GM12875 (cell line): ENCODE data around the gene STX10.
A peak's percentile ranks its signal among the peaks of the same experiment; 100 is the strongest.

Experiments used
- H3K4me3 ChIP-seq: one replicate; pipeline ENCODE4 v1.5.1; 2011; ENCODE audit warnings: low read depth, low read length, control low read depth
- CTCF ChIP-seq: IDR thresholded peaks from 2 replicates; pipeline ENCODE4 v1.5.1; 2011; ENCODE audit warnings: low read depth, mild to moderate bottlenecking, control low read depth, inconsistent platforms, low read length, moderate library complexity, borderline replicate concordance; ENCODE audit not compliant: insufficient read depth

STX10 gene

GRCh38 chr19:13117772-13118423 is 32.3 kb downstream of the STX10 start, which contains the start of gene NACC1:
Gene NACC1 (plus strand): TSS chr19:13118264. CDS start chr19:13135208, 16,944 bp downstream.
- peak within 1 kb of the TSS; percentile 95 for H3K4me3 ChIP-seq
- TF ChIP-seq CTCF: no peak

- peak overlapping the region; percentile 85 for H3K4me3 ChIP-seq
- no peak for TF ChIP-seq CTCF
Observed at GRCh38 chr19:13117176-13117771, 32.9 kb downstream of the STX10 start.

- TF ChIP-seq CTCF: no peak
- H3K4me3 ChIP-seq: peak within 1 kb of the TSS; percentile 85
Observed at GRCh38 chr19:13116282-13117175, 33.6 kb downstream of the STX10 start, which contains the start of gene TRMT1. Gene TRMT1 (minus strand): TSS chr19:13116740. CDS start chr19:13116399, 341 bp downstream.

- no peak for TF ChIP-seq CTCF
- peak overlapping the region; percentile 85 for H3K4me3 ChIP-seq
Observed at GRCh38 chr19:13115936-13116281, 34.3 kb downstream of the STX10 start.

GRCh38 chr19:13112555-13112954 is 37.6 kb downstream of the STX10 start:
- no peak for TF ChIP-seq CTCF
- no peak overlapping the region for H3K4me3 ChIP-seq

GRCh38 chr19:13110099-13110610 is 40.0 kb downstream of the STX10 start:
- no peak for TF ChIP-seq CTCF
- H3K4me3 ChIP-seq: no peak overlapping the region
